Measurements from ENCODE around the gene ALDH1L1.

DNA sequence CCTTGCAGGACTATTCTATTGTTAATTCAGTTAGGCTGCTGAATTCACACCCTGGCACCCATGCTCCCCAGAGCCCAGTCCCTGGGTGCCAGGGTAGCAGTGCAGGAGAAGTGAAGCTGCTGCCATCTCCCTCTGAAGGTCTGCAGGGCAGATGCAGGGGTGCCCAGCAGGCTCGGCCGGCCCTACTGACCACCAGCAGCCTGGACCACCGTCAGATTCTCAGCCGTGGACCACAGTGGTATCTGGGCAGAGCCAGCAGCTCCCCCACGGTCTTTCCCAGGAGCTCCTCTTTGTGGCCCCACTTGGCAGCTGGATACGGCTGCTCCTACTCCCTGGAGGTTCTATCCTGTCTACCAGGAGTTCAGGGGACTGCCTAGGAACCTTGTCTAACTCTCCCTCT is 46.8 kb downstream of the ALDH1L1 start:
- TF ChIP-seq, protein P1, sequence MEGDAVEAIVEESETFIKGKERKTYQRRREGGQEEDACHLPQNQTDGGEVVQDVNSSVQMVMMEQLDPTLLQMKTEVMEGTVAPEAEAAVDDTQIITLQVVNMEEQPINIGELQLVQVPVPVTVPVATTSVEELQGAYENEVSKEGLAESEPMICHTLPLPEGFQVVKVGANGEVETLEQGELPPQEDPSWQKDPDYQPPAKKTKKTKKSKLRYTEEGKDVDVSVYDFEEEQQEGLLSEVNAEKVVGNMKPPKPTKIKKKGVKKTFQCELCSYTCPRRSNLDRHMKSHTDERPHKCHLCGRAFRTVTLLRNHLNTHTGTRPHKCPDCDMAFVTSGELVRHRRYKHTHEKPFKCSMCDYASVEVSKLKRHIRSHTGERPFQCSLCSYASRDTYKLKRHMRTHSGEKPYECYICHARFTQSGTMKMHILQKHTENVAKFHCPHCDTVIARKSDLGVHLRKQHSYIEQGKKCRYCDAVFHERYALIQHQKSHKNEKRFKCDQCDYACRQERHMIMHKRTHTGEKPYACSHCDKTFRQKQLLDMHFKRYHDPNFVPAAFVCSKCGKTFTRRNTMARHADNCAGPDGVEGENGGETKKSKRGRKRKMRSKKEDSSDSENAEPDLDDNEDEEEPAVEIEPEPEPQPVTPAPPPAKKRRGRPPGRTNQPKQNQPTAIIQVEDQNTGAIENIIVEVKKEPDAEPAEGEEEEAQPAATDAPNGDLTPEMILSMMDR (IDR thresholded peaks at IDR 0.05): no peak
- TF ChIP-seq POLR2A (IDR thresholded peaks at IDR 0.05): no peak

Measured in body of pancreas (tissue), 4 donors.